Measurements from ENCODE around the gene FOXE3. TPM values are rescaled to one million over a fixed set of nuclear protein-coding genes. Genes with fewer than 3 reads are reported as not detected.
"Not testable (repeated sequence)": the region's sequence is repeated elsewhere in the genome, so short reads cannot be mapped to it uniquely, and the experiment has no call there.

FOXE3 gene
- total RNA-seq, 1 experiment from 2014 or later, result not detected

GRCh38 chr1:47452426-47452825 is 36.3 kb downstream of the FOXE3 start:
- ChIA-PET CTCF (interaction anchor here (0.6 kb wide), 2 partner anchors 19 to 44 kb away, joined by 3 to 5 read pairs; no protein-coding TSS in a partner anchor), POLR2A (interaction anchor here (0.5 kb wide), 1 partner anchor 15 kb away, joined by 5 read pairs; the partner anchor contains the start of gene FOXD2)
- H3K4me3 Mint-ChIP-seq (ENCODE audit: unreplicated experiment), result no peak overlapping the region

GRCh38 chr1:47453910-47454309 is 37.8 kb downstream of the FOXE3 start:
- H3K4me1 Mint-ChIP-seq (ENCODE audit: low read depth, unreplicated experiment); H3K27me3 ChIP-seq (replicated peaks; ENCODE audit: control insufficient read depth, insufficient read depth, low read length); H3K27ac Mint-ChIP-seq (ENCODE audit: unreplicated experiment); POLR2A ChIA-PET; H3K4me1 ChIP-seq; H3K36me3 Mint-ChIP-seq (ENCODE audit: insufficient read depth, unreplicated experiment); H3K36me3 ChIP-seq (ENCODE audit: control insufficient read depth, insufficient read depth, low read length); H3K9me3 Mint-ChIP-seq (ENCODE audit: unreplicated experiment); BruUV-seq (replicated peaks); H3K4me3 ChIP-seq (ENCODE audit: low read depth, low read length); H3K4me3 Mint-ChIP-seq (ENCODE audit: unreplicated experiment); H3K27me3 Mint-ChIP-seq (ENCODE audit: insufficient read depth, unreplicated experiment); intact Hi-C loops (cut with micrococcal nuclease; ENCODE audit: unreplicated experiment); H3K9me3 ChIP-seq: not testable (repeated sequence)
- CTCF ChIA-PET, result interaction anchor here (0.7 kb wide), 1 partner anchor 24 kb away, joined by 3 read pairs; no protein-coding TSS in a partner anchor
- peak in 1 of 2 experiments; percentile 18 for DNase-seq

More at GRCh38 chr1:47452426-47452825, 36.3 kb downstream of the FOXE3 start:
- Mint-ChIP-seq H3K27me3 (ENCODE audit: insufficient read depth, unreplicated experiment) (no peaks in the 10 kb centered on the region), H3K4me1 (ENCODE audit: low read depth, unreplicated experiment) (no peaks in the 10 kb centered on the region), H3K36me3 (ENCODE audit: insufficient read depth, unreplicated experiment) (no peaks in the 10 kb centered on the region), H3K27ac (ENCODE audit: unreplicated experiment) (no peak overlapping the region), H3K9me3 (ENCODE audit: unreplicated experiment) (no peaks in the 10 kb centered on the region)
- no peak for TF ChIP-seq CTCF (IDR thresholded peaks at IDR 0.05; ENCODE audit: insufficient read depth in 1 of 2, low read depth in 1 of 2, low read length in 1 of 2, severe bottlenecking in 1 of 2, unreplicated experiment in 1 of 2)
- no peak overlapping the region for H3K4me3 ChIP-seq (ENCODE audit: low read depth, low read length)
- H3K9me3 ChIP-seq, result no peaks in the 10 kb centered on the region
- no peaks in the 10 kb centered on the region for H3K27me3 ChIP-seq (replicated peaks; ENCODE audit: control insufficient read depth, insufficient read depth, low read length)
- no peaks in the 10 kb centered on the region for H3K4me1 ChIP-seq
- DNase-seq, result no peak
- no TSS peak for BruUV-seq (replicated peaks)
- no peaks in the 10 kb centered on the region for H3K36me3 ChIP-seq (ENCODE audit: control insufficient read depth, insufficient read depth, low read length)
- intact Hi-C loops (cut with micrococcal nuclease; ENCODE audit: unreplicated experiment), result no loop called here

DNA sequence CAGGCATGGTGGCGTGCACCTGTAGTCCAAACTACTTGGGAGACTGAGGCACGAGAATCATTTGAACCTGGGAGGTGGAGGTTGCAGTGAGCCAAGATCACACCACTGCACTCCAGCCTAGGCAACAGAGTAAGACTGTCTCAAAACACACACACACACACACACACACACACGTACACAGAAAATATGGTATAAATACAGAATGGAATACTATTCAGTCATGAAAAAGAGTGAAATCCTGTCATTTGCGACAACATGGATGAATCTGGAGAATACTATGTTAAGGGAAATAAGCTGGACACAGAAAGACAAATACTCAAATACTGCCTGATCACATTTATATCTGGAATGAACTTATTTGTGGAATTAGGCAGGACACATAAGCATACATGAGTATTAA is 40.2 kb downstream of the FOXE3 start:
- H3K27me3 ChIP-seq (replicated peaks; ENCODE audit: control insufficient read depth, insufficient read depth, low read length), result no peaks in the 10 kb centered on the region
- H3K27ac Mint-ChIP-seq (ENCODE audit: unreplicated experiment), result no peak overlapping the region
- no peak overlapping the region for H3K4me3 Mint-ChIP-seq (ENCODE audit: unreplicated experiment)
- H3K36me3 Mint-ChIP-seq (ENCODE audit: insufficient read depth, unreplicated experiment), result no peaks in the 10 kb centered on the region
- CTCF ChIA-PET, result no interaction called here
- TF ChIP-seq CTCF (IDR thresholded peaks at IDR 0.05; ENCODE audit: insufficient read depth in 1 of 2, low read depth in 1 of 2, low read length in 1 of 2, severe bottlenecking in 1 of 2, unreplicated experiment in 1 of 2), result no peak
- no peaks in the 10 kb centered on the region for H3K27me3 Mint-ChIP-seq (ENCODE audit: insufficient read depth, unreplicated experiment)
- H3K4me1 ChIP-seq, result no peaks in the 10 kb centered on the region
- H3K9me3 ChIP-seq, result no peaks in the 10 kb centered on the region
- H3K36me3 ChIP-seq (ENCODE audit: control insufficient read depth, insufficient read depth, low read length), result no peaks in the 10 kb centered on the region
- no TSS peak for BruUV-seq (replicated peaks)
- no peak overlapping the region for H3K4me3 ChIP-seq (ENCODE audit: low read depth, low read length)
- no peaks in the 10 kb centered on the region for H3K9me3 Mint-ChIP-seq (ENCODE audit: unreplicated experiment)
- peaks cover 11% of the 10 kb centered on the region for H3K4me1 Mint-ChIP-seq (ENCODE audit: low read depth, unreplicated experiment)
- POLR2A ChIA-PET, result no interaction called here
- intact Hi-C loops (cut with micrococcal nuclease; ENCODE audit: unreplicated experiment), result no loop called here
- no peak for DNase-seq

- DNase-seq; H3K4me3 Mint-ChIP-seq (ENCODE audit: unreplicated experiment); H3K4me3 ChIP-seq (ENCODE audit: low read depth, low read length); intact Hi-C loops (cut with micrococcal nuclease; ENCODE audit: unreplicated experiment); H3K36me3 Mint-ChIP-seq (ENCODE audit: insufficient read depth, unreplicated experiment); H3K9me3 ChIP-seq; H3K27me3 Mint-ChIP-seq (ENCODE audit: insufficient read depth, unreplicated experiment); BruUV-seq (replicated peaks); POLR2A ChIA-PET; H3K27me3 ChIP-seq (replicated peaks; ENCODE audit: control insufficient read depth, insufficient read depth, low read length); H3K9me3 Mint-ChIP-seq (ENCODE audit: unreplicated experiment); H3K4me1 ChIP-seq; H3K36me3 ChIP-seq (ENCODE audit: control insufficient read depth, insufficient read depth, low read length); CTCF ChIA-PET; H3K27ac Mint-ChIP-seq (ENCODE audit: unreplicated experiment): not testable (repeated sequence)
- peaks cover 11% of the 10 kb centered on the region for H3K4me1 Mint-ChIP-seq (ENCODE audit: low read depth, unreplicated experiment)
Measured at GRCh38 chr1:47457547-47457946, 41.5 kb downstream of the FOXE3 start.
